Suppressor macrophage treated with lipopolysaccharide for 1 hour (primary cell): ENCODE data around the gene ACOT8.
"Not testable (repeated sequence)": the region's sequence is repeated elsewhere in the genome, so short reads cannot be mapped to it uniquely, and the experiment has no call there.

Source experiments
- DNase-seq, 3 donors: peaks; one replicate each; pipeline ENCODE4 v3.0.0-alpha.2; 2020 to 2022

ACOT8 gene

GRCh38 chr20:45857114-45857881 lies at the start of gene ACOT8, which contains the start of gene ZSWIM3:
Gene ACOT8, minus strand, starts transcription at chr20:45857392. Its CDS starts 77 bp downstream, at chr20:45857315.
Gene ZSWIM3, plus strand, starts transcription at chr20:45857614. Its CDS starts 212 bp downstream, at chr20:45857826.
- peak; percentile 98 to 100 (median 100) for DNase-seq

GRCh38 chr20:45905505-45906079 lies 48.4 kb upstream of the ACOT8 start:
- DNase-seq, result no peak

GRCh38 chr20:45904583-45905504 lies 47.7 kb upstream of the ACOT8 start:
- no peak for DNase-seq

GRCh38 chr20:45902199-45902701 lies 45.1 kb upstream of the ACOT8 start:
- no peak for DNase-seq

- not testable (repeated sequence) for DNase-seq
Observed at GRCh38 chr20:45901332-45901731, 44.1 kb upstream of the ACOT8 start.

GRCh38 chr20:45899046-45899835 lies 42.0 kb upstream of the ACOT8 start:
- no peak for DNase-seq

- no peak for DNase-seq
Observed at GRCh38 chr20:45898285-45898684, 41.1 kb upstream of the ACOT8 start.

GRCh38 chr20:45897692-45898091 lies 40.5 kb upstream of the ACOT8 start:
- DNase-seq, result no peak

GRCh38 chr20:45897289-45897688 lies 40.1 kb upstream of the ACOT8 start:
- DNase-seq, result no peak

GRCh38 chr20:45896641-45897161 lies 39.5 kb upstream of the ACOT8 start:
- no peak for DNase-seq

- DNase-seq, result no peak
Observed at GRCh38 chr20:45894797-45895196, 37.6 kb upstream of the ACOT8 start.

- DNase-seq, result no peak
Observed at GRCh38 chr20:45893831-45894230, 36.6 kb upstream of the ACOT8 start.

- DNase-seq, result no peak
Observed at GRCh38 chr20:45892828-45893500, 35.8 kb upstream of the ACOT8 start.

GRCh38 chr20:45892049-45892825 lies 35.0 kb upstream of the ACOT8 start:
- DNase-seq, result peak; percentile 59 to 63 (median 63)

GRCh38 chr20:45890985-45891983 lies 34.1 kb upstream of the ACOT8 start, which contains the start of the genes CTSA and NEURL2:
Gene CTSA, plus strand, starts transcription at chr20:45891335. Its CDS starts 234 bp downstream, at chr20:45891569.
Gene NEURL2, minus strand, starts transcription at chr20:45891208. Its CDS starts 217 bp downstream, at chr20:45890991.
- DNase-seq, result peak; percentile 77 to 88 (median 85)

- DNase-seq, result peak; percentile 80 to 87 (median 83)
Observed at GRCh38 chr20:45890077-45890984, 33.1 kb upstream of the ACOT8 start.

GRCh38 chr20:45888681-45889080 lies 31.5 kb upstream of the ACOT8 start:
- DNase-seq, result no peak

GRCh38 chr20:45887346-45887715 lies 30.1 kb upstream of the ACOT8 start, which contains the start of gene SPATA25:
Gene SPATA25, minus strand, starts transcription at chr20:45887622. Its CDS starts 32 bp downstream, at chr20:45887590.
- no peak for DNase-seq
